D341Med (cell line): ENCODE results near the gene ANKS3.

Source experiments
- DNase-seq: peaks from one replicate; pipeline ENCODE4 v3.0.0; 2012; ENCODE audit warnings: low spot score

Gene ANKS3

GRCh38 chr16:4684058-4684715 is 49.9 kb downstream of the ANKS3 start:
- no peak for DNase-seq

GRCh38 chr16:4683255-4684057 is 50.6 kb downstream of the ANKS3 start:
- no peak for DNase-seq

- peak; percentile 67 for DNase-seq
Measured at GRCh38 chr16:4682616-4683254, 51.3 kb downstream of the ANKS3 start.

GRCh38 chr16:4682084-4682591 is 51.9 kb downstream of the ANKS3 start:
- no peak for DNase-seq

GRCh38 chr16:4681471-4682083 is 52.5 kb downstream of the ANKS3 start:
- DNase-seq = no peak

GRCh38 chr16:4680673-4681470 is 53.2 kb downstream of the ANKS3 start:
- no peak for DNase-seq

- no peak for DNase-seq
Measured at GRCh38 chr16:4679850-4680636, 54.0 kb downstream of the ANKS3 start.

- DNase-seq = no peak
Measured at GRCh38 chr16:4679156-4679849, 54.8 kb downstream of the ANKS3 start.

- no peak for DNase-seq
Measured at GRCh38 chr16:4678596-4678995, 55.5 kb downstream of the ANKS3 start.

- DNase-seq = no peak
Measured at GRCh38 chr16:4677994-4678393, 56.1 kb downstream of the ANKS3 start.

- DNase-seq = no peak
Measured at GRCh38 chr16:4677390-4677789, 56.7 kb downstream of the ANKS3 start.

- DNase-seq = no peak
Measured at GRCh38 chr16:4676831-4677230, 57.2 kb downstream of the ANKS3 start.

GRCh38 chr16:4675864-4676786 is 57.9 kb downstream of the ANKS3 start:
- DNase-seq = no peak

GRCh38 chr16:4674926-4675530 is 59.0 kb downstream of the ANKS3 start:
- DNase-seq = no peak

GRCh38 chr16:4673387-4674046 is 60.6 kb downstream of the ANKS3 start:
- no peak for DNase-seq

GRCh38 chr16:4668313-4668960 is 65.6 kb downstream of the ANKS3 start:
- no peak for DNase-seq

GRCh38 chr16:4667203-4667963 is 66.7 kb downstream of the ANKS3 start:
- DNase-seq = no peak
